Lung microvascular endothelial cell (primary cell): ENCODE data around the gene AIFM1. TPM values are rescaled to one million over a fixed set of nuclear protein-coding genes. Genes with fewer than 3 reads are reported as not detected.
A peak's percentile ranks its signal among the peaks of the same experiment; 100 is the strongest.

Experiments
- DNase-seq, 2 donors: peaks; one replicate each; pipeline versions ENCODE4 v3.0.0 to v3.0.0-alpha.2; 2010; ENCODE audit warnings: low read depth in 2 of 2
- total RNA-seq: library from RNA; depleted of rRNA; stranded (reverse); fragments of >200 nt; gene quantifications from 2 replicates; pipeline ENCODE4 v1.2.1, GENCODE V29; 2014

The AIFM1 gene
- total RNA-seq, 1 donor from 2014 or later: 8.7 TPM

DNA sequence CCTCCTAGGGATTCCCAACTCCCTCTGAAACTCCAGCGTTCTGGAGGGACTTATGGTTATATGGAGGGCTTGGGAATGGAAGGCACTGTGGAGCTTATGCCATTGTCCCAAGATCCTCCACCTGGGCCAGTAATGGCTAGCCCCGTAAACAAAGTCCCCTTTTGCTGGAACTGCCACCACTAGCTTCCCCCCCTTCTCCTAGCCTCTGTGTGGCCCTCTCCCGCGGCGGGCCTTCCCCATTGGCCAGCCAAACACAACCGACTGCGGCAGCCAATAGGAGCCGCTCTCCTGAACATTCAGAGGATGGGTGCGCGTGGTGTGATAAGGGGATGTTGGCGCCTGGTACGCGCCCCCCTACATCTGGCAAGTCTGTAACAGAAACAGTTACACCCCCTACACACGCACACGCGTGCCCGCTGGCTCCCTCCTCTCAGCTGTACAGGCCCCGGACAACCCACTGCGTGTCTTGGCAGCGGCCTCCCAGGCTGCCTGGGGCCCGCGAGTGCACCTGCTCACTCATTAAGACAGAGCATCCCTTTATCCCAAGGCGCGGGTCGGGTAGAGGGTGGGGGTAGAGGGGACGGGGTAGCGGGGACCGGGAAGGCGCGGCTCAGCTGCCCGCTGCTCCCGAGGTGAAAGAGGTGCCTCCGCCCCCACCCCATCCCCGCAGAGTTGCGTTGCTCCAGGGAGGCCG lies 5.3 kb upstream of the AIFM1 start:
- peak; percentile 15 to 36 for DNase-seq

GRCh38 chrX:130167040-130167439 lies 1.4 kb upstream of the AIFM1 start:
- peak in 1 of 2 donors; percentile 38 for DNase-seq

GRCh38 chrX:130166503-130166777 lies 799 bp upstream of the AIFM1 start:
- DNase-seq: no peak

GRCh38 chrX:130165181-130165702 lies 399 bp downstream of the AIFM1 start:
- DNase-seq: no peak

DNA sequence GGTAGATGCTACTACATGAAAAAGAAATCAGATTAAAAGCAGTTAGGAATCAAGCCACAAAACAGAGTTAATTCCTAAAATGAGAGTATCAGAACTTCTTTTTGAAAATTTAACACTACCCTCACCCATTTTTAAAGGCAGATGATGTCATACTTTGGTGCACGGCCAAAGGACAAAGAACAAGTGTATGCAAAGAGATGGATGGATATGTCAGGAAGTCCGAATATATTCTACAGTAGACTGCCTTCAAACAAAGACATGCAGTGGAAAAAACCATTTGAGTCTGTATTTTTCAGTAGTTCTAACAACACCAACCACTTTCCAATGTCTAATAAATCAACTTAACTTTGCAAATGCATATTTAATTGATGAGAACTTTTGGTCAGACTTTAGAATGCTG lies 2.2 kb downstream of the AIFM1 start:
- DNase-seq: no peak

GRCh38 chrX:130162094-130162735 lies 3.4 kb downstream of the AIFM1 start:
- no peak for DNase-seq

DNA sequence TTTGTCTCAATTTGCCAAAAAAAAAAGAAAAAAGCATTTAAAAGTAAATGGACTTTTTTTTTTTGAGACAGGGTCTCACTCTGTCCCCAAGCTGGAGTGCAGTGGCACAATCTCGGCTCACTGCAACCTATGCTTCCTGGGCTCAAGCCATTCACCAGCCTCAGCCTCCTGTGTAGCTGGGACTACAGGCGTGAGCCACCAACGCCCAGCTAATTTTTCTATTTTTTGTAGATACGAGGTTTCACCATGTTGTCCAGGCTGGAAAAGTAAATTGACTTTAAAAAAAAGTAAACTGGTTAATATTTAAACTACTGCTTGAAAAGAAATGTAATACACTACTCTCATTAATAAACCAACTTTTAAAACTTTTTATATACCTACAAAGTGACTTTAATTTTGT lies 5.9 kb downstream of the AIFM1 start:
- no peak for DNase-seq

- no peak for DNase-seq
Measured at GRCh38 chrX:130158311-130158710, 7.3 kb downstream of the AIFM1 start.

DNA sequence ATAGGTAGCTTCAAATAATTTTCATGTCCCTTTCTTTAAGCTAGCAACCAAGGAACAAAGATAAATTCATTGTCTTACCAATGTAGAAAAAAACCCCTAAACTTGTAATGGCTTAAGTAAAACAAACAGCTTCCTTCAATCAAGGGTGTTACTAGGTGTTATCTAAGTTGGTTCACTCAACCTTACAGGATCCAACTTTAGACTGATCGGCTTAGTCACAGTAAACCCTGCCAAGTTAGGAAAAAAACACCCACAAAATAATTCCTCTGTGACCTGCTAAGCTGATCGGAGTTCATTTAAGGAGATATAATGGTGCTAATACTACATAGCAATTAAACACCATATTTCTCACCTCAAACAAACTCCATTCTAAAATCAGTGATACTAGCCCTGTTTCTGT lies 10.1 kb downstream of the AIFM1 start:
- DNase-seq: peak in 1 of 2 donors; percentile 28

GRCh38 chrX:130147631-130148030 lies 18.0 kb downstream of the AIFM1 start:
- DNase-seq: no peak

- DNase-seq: no peak
Measured at GRCh38 chrX:130145123-130145522, 20.5 kb downstream of the AIFM1 start.

DNA sequence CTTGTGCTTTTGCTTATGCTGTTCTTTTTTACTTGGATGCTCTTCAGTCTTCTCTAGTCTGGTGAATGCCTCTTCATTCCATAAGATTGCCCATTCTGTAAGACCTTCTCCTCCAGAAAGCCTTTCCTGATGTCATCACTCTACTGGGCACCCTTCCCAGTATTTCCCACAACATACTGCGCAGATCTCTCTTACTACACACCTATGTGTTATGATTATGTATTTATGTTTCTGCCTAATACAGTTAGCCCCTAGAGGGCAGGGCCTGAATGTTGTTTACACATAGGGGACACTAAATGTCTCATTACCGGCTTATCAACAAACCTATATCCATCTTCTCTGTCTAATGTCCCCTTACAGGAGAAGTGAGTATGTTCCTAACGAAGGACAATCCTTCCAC lies 21.1 kb downstream of the AIFM1 start:
- peak; percentile 21 to 30 for DNase-seq

DNA sequence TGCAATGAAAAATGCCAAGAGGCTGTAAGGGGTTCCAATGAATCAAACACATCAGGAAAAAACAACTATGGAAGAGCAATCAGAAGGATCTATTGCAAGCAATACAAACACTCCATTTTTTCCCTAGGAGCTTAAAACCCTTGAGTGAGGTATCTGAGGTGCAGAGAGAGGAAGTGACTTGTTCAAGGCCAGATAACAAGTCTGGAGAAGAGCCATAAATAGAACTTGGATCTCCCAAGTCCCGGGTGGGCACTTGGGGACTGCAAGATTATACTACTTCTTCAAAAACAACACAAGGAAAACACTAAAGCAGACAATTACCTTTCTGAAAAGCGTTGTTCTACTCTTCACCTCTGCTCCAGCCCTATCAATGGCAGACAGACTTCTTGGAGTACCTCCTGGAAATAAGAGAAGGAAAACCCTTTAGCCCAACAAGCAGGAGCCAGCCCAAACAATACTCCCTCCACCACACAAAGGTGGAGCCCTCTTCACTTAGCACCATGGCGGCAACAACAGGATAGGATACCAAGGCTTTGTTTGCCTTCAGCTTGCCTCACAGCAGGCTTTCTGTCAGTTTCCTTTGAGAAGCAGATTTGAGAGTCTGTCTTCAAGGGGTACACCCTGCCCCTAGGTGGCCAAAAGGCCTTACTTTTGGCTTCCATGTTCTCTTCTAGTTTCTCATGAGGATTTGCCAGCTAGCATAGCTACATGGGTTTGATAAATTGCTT lies 26.0 kb downstream of the AIFM1 start:
- no peak for DNase-seq

- no peak for DNase-seq
Measured at GRCh38 chrX:130136961-130137360, 28.7 kb downstream of the AIFM1 start.

DNA sequence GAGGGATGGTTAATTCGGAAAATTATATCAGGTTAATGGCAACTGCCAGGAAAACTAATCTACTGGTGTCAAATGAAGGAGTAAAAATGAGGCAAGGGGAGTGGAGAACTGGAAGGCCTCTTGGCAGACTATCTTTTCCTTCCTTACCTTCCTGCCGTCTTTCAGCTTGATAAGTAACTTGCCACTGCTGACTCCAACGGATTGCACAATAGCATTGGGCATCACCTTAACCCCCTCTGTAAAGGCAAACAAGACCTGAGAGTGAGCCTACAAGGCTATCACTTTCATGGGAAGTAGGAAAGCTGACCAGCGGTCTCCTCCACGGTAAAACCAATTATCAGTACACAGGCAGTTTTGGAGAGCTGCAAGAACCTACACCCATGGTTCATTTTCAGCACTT lies 29.1 kb downstream of the AIFM1 start:
- no peak for DNase-seq

DNA sequence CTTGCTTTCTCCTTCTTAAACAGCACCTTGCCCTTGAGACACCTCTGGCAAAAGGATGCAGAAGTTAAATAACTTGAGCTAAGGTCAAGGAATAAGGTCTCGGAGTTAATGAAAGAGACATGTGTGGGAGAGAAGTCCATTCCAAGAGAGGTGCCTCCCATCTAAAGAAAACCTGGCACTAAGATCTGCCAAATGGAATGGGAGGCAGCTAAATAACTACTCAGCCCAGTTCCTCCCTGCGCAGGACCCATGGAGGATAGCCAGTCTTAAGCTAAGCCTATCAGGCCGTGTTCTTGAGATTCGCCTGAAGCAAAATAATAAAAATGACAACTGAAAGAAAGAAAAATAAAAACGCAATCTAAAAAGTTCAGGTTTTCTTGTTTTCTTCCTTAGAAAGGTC lies 34.7 kb downstream of the AIFM1 start:
- no peak for DNase-seq

DNA sequence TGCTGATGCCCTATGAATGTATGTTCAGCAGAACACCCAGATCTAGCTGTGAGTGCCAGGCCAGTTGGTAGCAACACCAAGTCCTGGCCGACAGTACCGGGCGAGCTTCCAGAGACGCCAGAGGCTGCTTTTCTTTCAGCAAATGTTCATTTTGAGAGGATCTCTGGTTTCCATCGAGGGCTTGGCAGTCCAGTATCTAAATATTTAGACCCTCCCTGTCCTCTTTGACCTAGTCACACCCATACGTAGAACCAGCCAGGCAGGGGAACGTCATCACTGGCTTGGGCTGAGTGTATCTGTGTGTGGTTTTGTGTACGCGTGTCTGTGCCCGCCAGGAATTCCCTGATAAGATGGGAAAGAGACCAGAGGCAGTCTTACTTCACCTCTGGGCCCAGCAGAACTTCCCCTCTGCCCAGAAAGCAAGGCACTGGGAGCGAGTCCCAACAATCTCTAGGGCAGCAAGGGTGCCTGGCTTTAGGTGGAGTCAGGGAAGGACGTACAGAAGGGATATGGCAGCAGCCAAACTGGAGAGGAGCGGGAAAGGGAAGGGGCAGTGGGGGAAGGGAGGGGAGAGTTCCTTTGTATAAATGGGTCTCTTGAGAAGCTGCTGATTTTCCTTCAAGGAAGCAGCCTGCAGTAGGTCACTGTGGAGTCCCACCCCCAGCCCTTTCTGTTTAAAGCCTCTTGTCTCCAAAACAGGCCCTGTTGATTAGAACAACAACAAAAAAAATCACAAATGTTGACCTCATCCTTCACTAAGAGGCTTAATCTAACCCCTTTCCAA lies 40.4 kb downstream of the AIFM1 start:
- DNase-seq: peak in 1 of 2 donors; percentile 42

DNA sequence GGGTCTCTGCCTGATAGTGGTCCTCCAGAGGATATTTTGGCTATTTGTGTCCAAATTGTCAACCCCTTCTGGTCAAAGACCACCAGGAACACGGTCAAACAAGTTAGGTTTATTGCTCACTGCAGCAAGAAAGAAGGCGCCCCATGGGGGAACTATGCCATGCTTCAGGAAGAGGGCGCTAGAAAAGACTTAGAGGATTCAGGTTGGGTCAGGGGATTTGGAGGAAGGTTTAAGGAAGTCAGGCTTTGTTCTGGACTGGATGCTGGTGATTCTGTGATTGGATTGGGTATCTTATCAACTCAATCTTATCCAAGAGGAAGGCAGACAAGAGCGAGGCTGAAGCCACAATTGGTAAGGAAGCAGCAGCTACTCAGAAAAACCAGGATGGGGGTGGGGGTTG lies 41.1 kb downstream of the AIFM1 start:
- DNase-seq: no peak

DNA sequence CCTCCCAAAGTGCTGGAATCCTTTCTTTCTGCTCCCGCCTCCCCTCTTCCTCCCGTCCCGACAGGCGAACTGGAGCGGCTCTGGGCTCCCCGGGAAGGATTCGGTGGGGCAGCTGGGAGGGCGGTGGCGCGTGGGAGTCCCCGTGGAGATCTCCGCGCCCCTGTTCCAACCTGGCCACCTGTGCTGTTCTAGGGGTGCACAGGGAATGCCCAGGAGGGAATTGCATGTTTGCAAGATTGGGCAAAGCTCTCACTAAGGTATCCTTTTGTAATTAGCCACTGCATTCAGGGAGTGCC lies 44.2 kb downstream of the AIFM1 start:
- no peak for DNase-seq

- peak; percentile 51 to 83 for DNase-seq
Measured at GRCh38 chrX:130120746-130121504, 44.7 kb downstream of the AIFM1 start.

DNA sequence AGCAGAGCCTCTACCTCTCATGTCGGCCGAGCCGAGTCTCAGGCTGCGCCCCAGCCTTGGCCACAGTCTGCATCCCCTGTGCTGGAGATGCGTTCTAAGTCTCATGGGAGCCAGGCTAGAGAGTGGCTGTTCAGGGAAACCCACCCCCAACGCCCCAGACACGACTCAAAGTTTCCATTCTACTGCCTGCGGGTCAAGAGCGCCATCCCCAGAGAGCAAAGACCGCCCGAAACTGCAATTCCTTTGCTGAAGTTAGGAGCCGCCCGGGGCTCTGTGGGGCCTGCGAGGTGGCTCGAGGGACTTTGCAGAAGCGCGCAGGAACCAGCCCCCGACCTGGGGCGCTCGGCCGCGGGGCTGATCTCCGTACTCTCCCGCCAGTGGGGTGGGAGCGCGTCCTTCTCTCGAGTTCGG lies 45.3 kb downstream of the AIFM1 start:
- DNase-seq: peak in 1 of 2 donors; percentile 43
